GM18868 (cell line): ENCODE data around the gene POU2AF1.
"Not testable (repeated sequence)": the region's sequence is repeated elsewhere in the genome, so short reads cannot be mapped to it uniquely, and the experiment has no call there.

Experiments
- ATAC-seq: cut with Tn5 transposase; IDR thresholded peaks from one replicate; pipeline ENCODE4 v1.9.1; 2021; ENCODE audit warnings: mild to moderate bottlenecking, moderate library complexity; ENCODE audit not compliant: unreplicated experiment

Gene POU2AF1

DNA sequence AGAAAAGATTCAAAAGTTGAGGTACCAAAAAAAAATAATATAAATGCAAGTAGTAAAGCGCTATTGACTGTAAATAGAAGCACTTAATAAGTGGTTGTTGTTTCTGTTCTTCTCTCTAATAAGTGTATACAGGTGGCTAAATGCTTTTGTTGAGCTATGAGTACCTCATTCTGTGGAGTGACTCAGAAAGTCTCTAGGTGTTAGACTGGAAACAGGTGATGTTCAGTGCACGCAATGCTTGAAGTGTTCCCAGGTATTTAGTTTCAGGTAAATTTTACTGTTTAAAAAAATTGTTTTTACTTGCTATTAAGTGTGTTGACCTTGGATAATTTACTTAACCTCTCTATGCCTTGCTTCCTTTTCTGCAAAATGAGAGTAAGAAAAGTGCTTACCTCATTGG lies 56.5 kb downstream of the POU2AF1 start:
- no peak for ATAC-seq

DNA sequence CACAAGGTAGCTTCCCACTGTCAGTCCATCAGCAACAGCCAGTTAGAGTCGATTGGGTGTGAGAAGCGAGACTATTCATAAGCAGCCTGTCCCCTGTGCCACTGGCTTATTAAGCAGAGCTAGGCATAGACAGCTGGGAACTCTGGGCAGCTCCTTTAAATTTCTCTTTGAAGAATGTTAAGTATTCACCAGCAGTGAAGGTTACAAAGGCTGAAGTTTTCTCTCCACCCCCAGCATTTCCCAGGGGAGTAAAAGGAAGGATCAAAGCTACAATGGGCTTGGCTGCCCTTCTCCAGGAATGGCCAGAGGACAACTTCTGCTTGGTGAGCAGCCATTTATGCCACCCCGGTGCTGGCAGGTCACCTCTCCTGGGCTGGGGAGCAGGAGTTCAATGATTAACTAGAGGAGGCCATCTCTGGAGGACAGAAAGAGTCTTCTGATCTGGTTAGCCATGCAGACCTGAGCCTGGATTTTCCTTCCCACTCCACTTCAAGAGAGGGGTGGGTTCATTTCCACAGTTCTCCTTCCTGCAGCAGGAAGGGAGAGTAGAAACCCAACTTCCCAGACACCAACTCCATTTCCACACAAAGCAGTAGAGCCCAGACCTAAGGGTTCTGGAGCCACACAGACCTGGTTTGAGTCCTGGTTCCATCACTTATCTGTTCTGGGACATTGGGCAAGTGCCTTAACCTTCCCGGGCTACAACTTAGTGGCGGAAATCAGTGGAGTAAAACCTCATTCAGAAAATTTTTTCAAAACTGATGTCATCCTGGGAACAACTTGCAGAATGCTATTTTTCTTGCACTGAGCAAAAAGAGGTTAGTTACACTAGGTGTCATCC lies 58.1 kb downstream of the POU2AF1 start:
- no peak for ATAC-seq

DNA sequence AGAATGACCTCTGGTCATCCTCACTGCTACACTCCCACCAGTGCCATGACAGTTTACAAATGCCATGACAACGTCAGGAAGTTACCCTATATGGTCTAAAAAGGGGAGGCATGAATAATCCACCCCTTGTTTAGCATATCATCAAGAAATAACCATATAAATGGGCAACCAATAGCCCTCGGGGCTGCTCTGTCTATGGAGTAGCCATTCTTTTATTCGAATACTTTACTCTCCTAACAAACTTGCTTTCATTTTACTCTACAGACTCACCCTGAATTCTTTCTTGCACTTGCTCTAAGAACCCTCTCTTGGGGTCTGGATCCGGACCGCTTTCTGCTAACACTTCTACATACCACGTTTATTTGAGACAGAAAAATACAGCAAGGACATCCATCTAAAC lies 58.9 kb downstream of the POU2AF1 start:
- not testable (repeated sequence) for ATAC-seq

DNA sequence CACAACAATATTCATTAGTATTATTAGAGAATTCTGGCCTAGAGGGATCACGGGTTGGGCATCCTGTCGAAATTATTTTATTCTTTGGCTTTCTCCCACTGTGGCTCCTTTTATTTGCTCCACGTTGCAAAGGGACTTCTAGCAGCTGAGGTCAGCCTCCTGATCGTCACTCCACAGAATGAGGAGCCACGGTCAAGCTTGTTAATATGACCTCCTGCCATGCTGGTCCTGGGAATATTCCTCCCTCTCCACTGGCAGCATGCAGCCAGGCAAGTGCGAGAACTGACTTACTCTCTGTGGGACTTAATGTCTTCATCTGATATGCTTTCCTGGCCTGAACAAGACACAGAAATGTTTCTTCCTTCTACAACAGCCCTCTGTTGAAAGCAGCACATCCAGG lies 59.8 kb downstream of the POU2AF1 start:
- no peak for ATAC-seq

DNA sequence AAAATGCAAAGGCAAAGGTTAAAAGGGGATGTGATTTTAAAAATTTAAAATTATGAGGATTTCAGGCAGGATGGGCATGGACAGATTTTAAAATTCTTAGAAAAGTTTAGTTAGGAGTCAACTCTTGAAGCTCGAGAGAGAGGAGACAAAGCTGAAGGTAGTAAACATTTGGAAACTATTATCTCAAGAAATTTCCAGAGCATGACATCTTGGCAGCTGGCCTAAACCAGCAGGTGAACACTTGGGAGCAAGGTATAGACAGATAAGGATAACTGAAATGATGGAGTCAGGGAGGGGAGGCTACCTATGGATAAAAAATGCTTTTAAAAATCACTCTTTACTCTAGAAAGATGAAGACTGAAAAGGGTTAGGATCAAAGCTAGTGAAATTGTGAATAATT lies 67.0 kb downstream of the POU2AF1 start:
- ATAC-seq = no peak

DNA sequence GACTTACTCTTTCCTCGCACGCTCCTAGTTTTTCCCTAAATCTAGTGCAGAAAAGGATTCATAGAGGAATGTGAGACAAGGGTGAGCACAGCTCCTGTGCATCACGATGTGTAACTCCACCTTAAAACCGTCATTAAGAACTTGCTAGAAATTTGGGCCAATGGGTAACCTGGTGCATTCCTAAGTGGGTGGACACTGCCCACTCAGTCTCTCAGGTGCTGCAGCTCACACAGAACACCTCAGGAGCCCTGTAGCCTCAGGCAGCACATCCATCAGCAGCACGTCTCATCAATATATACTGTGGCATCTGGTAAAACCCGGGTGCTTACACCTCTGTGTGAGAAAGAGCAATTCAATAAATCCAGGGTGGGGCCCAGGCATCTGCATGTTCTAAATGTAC lies 68.4 kb downstream of the POU2AF1 start:
- no peak for ATAC-seq

DNA sequence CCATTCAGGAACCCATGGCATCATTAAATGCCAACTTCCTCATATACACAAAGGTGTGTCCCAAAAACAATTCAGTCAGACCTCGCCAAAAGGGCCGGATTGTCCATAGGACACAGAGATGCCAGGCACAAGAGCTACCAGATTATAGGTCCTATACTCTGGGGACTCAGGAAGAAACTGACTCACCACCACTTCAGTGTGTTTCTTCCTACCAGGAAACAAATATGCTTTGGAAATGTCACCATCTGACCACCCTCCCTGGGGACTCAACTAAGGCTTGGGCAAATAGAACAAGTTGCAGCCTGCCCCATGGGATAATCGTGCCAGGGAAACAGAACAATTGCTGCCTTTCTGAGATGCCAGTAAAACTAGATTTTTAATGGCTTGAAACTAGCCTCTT lies 69.0 kb downstream of the POU2AF1 start:
- ATAC-seq = no peak

DNA sequence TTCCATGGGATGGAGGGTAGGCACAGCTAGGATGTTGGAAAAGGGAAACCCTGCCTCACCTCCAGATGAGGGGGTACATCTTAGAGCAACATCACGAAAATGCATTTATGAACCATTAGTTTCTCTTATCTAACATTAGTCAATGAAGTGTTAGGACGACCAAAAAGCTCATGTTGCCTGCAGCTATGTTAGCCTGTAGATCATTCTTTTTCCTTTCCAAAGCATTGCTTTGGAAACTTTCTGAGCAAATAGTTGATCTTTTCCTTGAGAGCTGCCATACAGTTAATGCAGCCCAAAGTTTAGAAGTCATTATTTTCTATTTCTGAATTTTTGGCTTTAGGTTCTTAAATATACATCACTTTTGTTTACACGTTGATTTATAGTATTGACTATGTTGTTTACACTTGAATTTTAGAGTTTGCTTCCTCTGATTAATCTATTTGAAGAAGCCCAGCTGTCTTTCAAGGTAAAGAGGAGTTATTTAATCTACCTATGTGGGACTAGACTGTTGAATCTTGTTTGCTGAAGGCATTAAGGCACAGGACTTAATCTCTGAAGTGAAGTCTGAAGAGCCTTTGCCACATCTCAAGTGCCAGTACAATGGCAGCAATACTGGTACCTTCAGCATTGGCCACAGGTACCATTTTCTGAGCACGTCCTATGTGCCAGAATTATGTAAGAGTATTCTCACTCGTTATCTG lies 69.7 kb downstream of the POU2AF1 start:
- ATAC-seq = no peak

DNA sequence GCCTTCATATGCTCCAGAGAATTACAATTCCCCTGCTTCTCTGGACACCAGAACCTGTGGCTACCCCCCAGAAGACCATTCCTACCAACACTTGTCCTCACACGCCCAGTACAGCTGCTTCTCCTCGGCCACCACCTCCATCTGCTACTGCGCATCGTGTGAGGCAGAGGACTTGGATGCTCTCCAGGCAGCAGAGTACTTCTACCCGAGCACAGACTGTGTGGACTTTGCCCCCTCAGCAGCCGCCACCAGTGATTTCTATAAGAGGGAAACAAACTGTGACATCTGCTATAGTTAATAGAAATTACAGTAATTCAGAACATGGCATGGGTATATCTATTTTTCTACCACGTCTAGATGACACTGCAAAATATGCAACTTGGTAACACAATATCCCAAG lies 70.9 kb downstream of the POU2AF1 start:
- ATAC-seq = no peak

DNA sequence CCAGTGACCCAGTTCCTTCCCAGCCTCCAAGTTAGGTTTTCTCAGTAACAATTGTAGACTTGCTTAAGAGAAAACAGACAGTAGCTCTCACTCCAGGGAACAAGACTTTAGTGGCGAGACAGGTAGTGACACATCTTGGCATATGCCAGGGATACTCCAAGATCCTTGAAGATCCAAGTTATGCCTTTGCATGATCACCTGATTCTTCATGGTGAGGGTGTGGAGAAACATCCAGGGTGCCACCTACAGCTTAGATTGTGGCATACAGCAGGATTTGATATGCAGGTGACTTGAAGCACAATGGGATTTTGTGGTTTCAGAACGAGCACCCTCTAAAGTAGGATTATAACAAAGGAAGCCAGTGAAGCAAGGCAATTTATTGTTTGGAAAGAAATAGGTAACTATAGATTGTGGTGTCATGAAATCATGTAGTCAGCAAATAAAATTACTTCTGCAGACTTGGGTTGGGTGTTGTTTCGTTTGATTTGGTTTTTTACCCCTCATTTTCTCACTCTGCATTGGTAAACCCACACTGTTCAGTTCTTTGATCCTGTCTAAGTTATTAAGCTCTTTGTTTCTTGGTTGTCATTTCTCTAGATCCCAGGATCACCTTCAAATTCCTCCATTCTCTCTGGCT lies 71.5 kb downstream of the POU2AF1 start:
- no peak for ATAC-seq

DNA sequence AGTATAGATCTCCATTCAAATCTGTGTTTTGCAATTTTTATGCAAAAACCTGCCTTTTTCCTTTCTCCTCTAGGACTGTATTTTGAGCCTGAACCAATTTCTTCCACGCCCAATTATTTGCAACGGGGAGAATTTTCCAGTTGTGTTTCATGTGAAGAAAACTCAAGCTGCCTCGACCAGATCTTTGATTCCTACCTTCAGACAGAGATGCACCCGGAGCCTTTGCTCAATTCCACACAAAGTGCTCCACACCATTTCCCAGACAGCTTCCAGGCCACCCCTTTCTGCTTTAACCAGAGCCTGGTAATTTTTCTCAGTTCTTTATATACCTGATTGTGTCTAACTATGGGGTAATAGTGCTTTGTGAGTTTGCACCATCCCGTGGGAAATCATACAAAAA lies 72.8 kb downstream of the POU2AF1 start:
- no peak for ATAC-seq

DNA sequence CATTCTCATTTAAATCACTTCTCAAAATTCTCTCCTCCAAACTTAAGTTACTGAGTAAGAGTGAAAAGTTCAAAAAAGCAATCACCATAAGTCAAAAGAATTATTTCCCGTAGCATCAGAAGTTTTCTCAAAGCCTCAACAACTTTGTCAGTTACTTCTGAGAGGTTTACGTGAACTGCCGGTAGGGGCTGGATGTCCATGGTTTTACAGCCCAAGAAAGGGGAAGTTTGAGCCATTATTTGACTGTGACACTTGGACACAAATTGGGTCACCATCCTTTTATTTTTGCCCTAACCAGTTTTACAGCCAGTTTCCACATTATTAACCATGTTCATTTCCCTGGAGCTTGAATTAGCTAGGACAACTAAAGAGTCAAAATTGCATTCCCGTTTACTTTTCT lies 73.2 kb downstream of the POU2AF1 start:
- no peak for ATAC-seq

DNA sequence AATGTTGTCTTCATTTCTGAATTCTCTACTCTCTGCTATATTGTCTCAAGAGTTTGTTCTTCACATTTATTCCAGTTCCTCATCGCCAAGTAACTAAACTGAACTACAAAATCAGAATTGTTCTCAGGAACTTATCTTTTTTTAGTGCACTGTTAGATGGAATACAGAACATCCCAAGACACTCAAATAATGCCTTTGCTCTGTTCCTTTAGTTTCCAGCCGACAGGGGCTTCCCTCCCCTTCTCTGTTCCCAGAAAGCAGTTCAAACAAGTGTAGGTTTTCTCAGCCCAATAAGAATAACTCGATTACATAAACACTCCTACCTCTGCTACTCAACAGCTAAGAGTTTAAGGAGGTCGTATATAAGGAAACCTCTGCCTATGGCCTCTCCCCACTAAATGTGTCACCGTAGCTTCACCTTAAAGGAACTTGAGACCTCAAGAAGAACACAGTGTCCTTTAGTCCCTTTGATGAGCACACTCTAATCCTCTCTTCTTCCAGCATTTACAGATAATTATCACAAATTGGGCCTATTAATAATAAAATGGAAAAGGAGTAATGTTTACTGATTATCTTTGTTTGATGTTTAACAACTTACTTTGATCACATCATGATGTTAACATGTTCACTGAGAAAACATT lies 73.8 kb downstream of the POU2AF1 start:
- no peak for ATAC-seq

DNA sequence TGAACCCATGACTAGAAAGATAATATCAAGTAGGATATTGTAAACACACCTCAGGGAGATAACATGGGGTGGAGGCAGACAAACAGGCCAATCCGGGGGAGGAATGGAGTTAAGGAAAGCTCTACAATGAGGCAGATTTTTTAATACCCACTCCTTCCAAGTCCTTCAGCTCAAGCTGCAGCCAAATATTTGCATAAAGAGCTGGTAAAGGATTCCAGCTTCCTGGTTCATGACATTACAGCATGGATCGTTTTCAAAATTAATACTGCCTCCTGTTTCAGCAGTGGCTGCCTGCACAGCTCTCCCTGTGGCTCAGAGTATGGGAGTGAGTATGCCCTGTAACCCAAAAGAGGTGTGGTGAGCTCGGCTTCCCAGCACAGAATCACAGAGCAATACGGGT lies 75.6 kb downstream of the POU2AF1 start:
- ATAC-seq = no peak

DNA sequence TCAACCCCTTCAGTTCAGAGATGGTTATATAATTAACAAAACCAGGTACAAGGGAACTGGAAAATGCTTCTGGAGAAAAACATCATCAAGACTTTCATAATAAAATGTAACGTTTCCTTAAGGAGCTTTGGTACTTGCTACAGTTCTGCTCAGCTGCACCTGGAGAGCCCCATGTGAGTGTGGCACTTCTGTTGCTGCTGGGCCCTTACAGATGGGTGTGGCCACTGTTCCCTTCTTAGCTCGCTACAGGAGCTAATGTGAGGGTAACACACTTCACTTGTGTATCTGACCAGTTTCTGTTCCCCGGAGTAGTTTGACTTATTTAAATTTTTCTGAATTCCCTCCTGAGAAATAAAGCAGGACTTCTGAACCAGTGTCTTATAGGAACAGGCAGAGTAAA lies 76.8 kb downstream of the POU2AF1 start:
- ATAC-seq = no peak
